ENCODE results near the gene RAET1L. TPM values are rescaled to one million over a fixed set of nuclear protein-coding genes. Genes with fewer than 3 reads are reported as not detected.

RAET1L gene
- polyA plus RNA-seq, 1 donor (not counting 4 experiments of a cell fraction or from before 2014, with no cell fraction given) = 6.9 TPM

DNA sequence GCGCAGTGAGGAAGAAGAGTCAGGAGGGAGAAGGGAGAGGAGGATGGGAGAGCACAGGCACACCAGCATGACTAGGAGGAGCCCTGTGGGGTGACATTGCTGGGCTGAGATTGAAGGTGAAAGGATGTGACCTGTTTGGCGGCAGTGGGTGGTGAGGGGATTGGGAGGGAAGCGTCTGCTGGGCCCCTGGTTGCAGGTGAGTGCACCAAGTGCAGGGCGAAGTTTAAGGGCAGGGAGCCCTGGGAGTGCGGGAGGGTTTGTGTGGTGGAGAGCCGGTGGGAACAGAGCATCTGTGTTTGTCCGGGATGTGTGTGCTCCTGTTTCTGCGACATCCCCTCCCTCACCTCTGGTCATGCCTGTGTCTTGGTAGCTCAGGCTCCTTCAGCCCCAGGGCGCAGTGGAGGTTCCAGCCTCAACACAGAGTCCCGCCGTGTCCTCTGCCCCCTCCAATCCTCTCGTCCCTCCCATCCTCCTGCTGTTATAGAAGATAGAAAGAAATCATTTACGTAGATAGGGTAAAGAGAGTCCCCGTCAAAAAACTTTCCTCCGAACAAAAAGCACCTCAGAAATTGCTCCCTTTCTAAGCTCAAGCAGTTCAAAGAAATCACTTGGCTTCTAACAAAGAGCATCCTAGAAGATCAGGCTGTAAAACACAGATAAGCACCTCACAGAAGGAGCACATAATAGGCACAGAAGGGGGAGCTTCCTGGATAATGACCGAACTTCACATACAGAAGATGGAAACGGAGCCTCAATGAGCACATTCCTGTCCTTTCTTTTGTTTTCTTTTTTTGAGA lies 36.6 kb downstream of the RAET1L start:
- FAIRE-seq = no peak
- Histone ChIP-seq H4K20me1 (ENCODE audit: control insufficient read depth, extremely low read depth, insufficient read depth, low read length) (no peaks in the 10 kb centered on the region), H3K4me3 (ENCODE audit: control insufficient read depth in 2 of 3, extremely low read depth in 1 of 3, insufficient read depth in 2 of 3, low read depth in 1 of 3, low read length in 3 of 3) (no peak overlapping the region), H3K9ac (ENCODE audit: control insufficient read depth, extremely low read depth, insufficient read depth, low read length) (no peak overlapping the region), H3K9me1 (ENCODE audit: control insufficient read depth, extremely low read depth, insufficient read depth, low read length) (no peaks in the 10 kb centered on the region), H3K27ac (ENCODE audit: control insufficient read depth, insufficient read depth, low read length) (no peak overlapping the region), H2AFZ (ENCODE audit: control insufficient read depth, low read length) (no peak overlapping the region), H3K27me3 (ENCODE audit: control insufficient read depth, extremely low read depth, insufficient read depth, low read length) (peaks cover 84% of the 10 kb centered on the region), H3K36me3 (ENCODE audit: control insufficient read depth in 2 of 2, extremely low read depth in 1 of 2, insufficient read depth in 2 of 2, low read length in 2 of 2) (no peaks in the 10 kb centered on the region), H3K4me1 (ENCODE audit: control insufficient read depth, extremely low read depth, insufficient read depth, low read length) (peaks cover 14% of the 10 kb centered on the region), H3K9me3 (ENCODE audit: control insufficient read depth, low read depth, low read length) (peaks cover 6% of the 10 kb centered on the region), H3K4me2 (ENCODE audit: control insufficient read depth, extremely low read depth, insufficient read depth, low read depth, low read length) (no peak overlapping the region), H3K79me2 (ENCODE audit: control insufficient read depth, insufficient read depth, low read length) (no peaks in the 10 kb centered on the region)
- no peak for DNase-seq (ENCODE audit: low read depth, low spot score)
- dilution Hi-C loops (cut with MboI; ENCODE audit: extremely low pct_ligation_motif_present, low sequenced_read_pairs) = no loop called here
- TF ChIP-seq, protein P1, sequence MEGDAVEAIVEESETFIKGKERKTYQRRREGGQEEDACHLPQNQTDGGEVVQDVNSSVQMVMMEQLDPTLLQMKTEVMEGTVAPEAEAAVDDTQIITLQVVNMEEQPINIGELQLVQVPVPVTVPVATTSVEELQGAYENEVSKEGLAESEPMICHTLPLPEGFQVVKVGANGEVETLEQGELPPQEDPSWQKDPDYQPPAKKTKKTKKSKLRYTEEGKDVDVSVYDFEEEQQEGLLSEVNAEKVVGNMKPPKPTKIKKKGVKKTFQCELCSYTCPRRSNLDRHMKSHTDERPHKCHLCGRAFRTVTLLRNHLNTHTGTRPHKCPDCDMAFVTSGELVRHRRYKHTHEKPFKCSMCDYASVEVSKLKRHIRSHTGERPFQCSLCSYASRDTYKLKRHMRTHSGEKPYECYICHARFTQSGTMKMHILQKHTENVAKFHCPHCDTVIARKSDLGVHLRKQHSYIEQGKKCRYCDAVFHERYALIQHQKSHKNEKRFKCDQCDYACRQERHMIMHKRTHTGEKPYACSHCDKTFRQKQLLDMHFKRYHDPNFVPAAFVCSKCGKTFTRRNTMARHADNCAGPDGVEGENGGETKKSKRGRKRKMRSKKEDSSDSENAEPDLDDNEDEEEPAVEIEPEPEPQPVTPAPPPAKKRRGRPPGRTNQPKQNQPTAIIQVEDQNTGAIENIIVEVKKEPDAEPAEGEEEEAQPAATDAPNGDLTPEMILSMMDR (optimal IDR thresholded peaks at IDR 0.05 in 1 of 3, IDR thresholded peaks at IDR 0.05 in 1 of 3, conservative IDR thresholded peaks at IDR 0.05 in 1 of 3; ENCODE audit: extremely low read depth in 1 of 3, insufficient read depth in 2 of 3, low read length in 3 of 3) = no peak
- TF ChIP-seq EZH2 (IDR thresholded peaks at IDR 0.05; ENCODE audit: low read length) = no peak

GRCh38 chr6:149987602-149988107 lies 37.7 kb downstream of the RAET1L start:
- Histone ChIP-seq H4K20me1 (ENCODE audit: control insufficient read depth, extremely low read depth, insufficient read depth, low read length) (no peaks in the 10 kb centered on the region), H3K4me1 (ENCODE audit: control insufficient read depth, extremely low read depth, insufficient read depth, low read length) (peaks cover 14% of the 10 kb centered on the region), H3K36me3 (ENCODE audit: control insufficient read depth in 2 of 2, extremely low read depth in 1 of 2, insufficient read depth in 2 of 2, low read length in 2 of 2) (no peaks in the 10 kb centered on the region), H3K79me2 (ENCODE audit: control insufficient read depth, insufficient read depth, low read length) (no peaks in the 10 kb centered on the region), H3K4me3 (ENCODE audit: control insufficient read depth in 2 of 3, extremely low read depth in 1 of 3, insufficient read depth in 2 of 3, low read depth in 1 of 3, low read length in 3 of 3) (no peak overlapping the region), H3K4me2 (ENCODE audit: control insufficient read depth, extremely low read depth, insufficient read depth, low read depth, low read length) (no peak overlapping the region), H2AFZ (ENCODE audit: control insufficient read depth, low read length) (no peak overlapping the region), H3K9me3 (ENCODE audit: control insufficient read depth, low read depth, low read length) (peaks cover 6% of the 10 kb centered on the region), H3K9ac (ENCODE audit: control insufficient read depth, extremely low read depth, insufficient read depth, low read length) (no peak overlapping the region), H3K27me3 (ENCODE audit: control insufficient read depth, extremely low read depth, insufficient read depth, low read length) (peaks cover 89% of the 10 kb centered on the region), H3K27ac (ENCODE audit: control insufficient read depth, insufficient read depth, low read length) (no peak overlapping the region), H3K9me1 (ENCODE audit: control insufficient read depth, extremely low read depth, insufficient read depth, low read length) (no peaks in the 10 kb centered on the region)
- TF ChIP-seq EZH2 (IDR thresholded peaks at IDR 0.05; ENCODE audit: low read length) = no peak
- TF ChIP-seq, protein P1 (optimal IDR thresholded peaks at IDR 0.05 in 1 of 3, IDR thresholded peaks at IDR 0.05 in 1 of 3, conservative IDR thresholded peaks at IDR 0.05 in 1 of 3; ENCODE audit: extremely low read depth in 1 of 3, insufficient read depth in 2 of 3, low read length in 3 of 3) = no peak
- FAIRE-seq = no peak
- dilution Hi-C loops (cut with MboI; ENCODE audit: extremely low pct_ligation_motif_present, low sequenced_read_pairs) = no loop called here
- no peak for DNase-seq (ENCODE audit: low read depth, low spot score)
